HG02678 (cell line): ENCODE measurements around the gene CACNA1I.

Experiments
- ATAC-seq: cut with Tn5 transposase; IDR thresholded peaks from one replicate; pipeline ENCODE4 v1.9.1; 2021; ENCODE audit warnings: mild to moderate bottlenecking, moderate library complexity; ENCODE audit not compliant: unreplicated experiment

Gene CACNA1I

GRCh38 chr22:39713799-39714290 lies 143.3 kb downstream of the CACNA1I start:
- no peak for ATAC-seq

GRCh38 chr22:39714321-39714720 lies 143.8 kb downstream of the CACNA1I start:
- ATAC-seq: no peak

GRCh38 chr22:39715778-39716495 lies 145.4 kb downstream of the CACNA1I start:
- ATAC-seq: no peak

- no peak for ATAC-seq
Observed at GRCh38 chr22:39716534-39716933, 146.0 kb downstream of the CACNA1I start.

GRCh38 chr22:39717099-39717498 lies 146.5 kb downstream of the CACNA1I start:
- no peak for ATAC-seq

- no peak for ATAC-seq
Observed at GRCh38 chr22:39718206-39718605, 147.7 kb downstream of the CACNA1I start.

GRCh38 chr22:39718921-39719475 lies 148.4 kb downstream of the CACNA1I start:
- no peak for ATAC-seq

- ATAC-seq: no peak
Observed at GRCh38 chr22:39719559-39720450, 149.3 kb downstream of the CACNA1I start.

- ATAC-seq: no peak
Observed at GRCh38 chr22:39721206-39722031, 150.9 kb downstream of the CACNA1I start.

- no peak for ATAC-seq
Observed at GRCh38 chr22:39722032-39722325, 151.4 kb downstream of the CACNA1I start.

GRCh38 chr22:39722501-39722900 lies 151.9 kb downstream of the CACNA1I start:
- no peak for ATAC-seq

GRCh38 chr22:39723463-39723862 lies 152.9 kb downstream of the CACNA1I start:
- ATAC-seq: no peak

- no peak for ATAC-seq
Observed at GRCh38 chr22:39723899-39724351, 153.4 kb downstream of the CACNA1I start.

- no peak for ATAC-seq
Observed at GRCh38 chr22:39724390-39724789, 153.8 kb downstream of the CACNA1I start.

- no peak for ATAC-seq
Observed at GRCh38 chr22:39724857-39725256, 154.3 kb downstream of the CACNA1I start.

- no peak for ATAC-seq
Observed at GRCh38 chr22:39725351-39726035, 154.9 kb downstream of the CACNA1I start.

- no peak for ATAC-seq
Observed at GRCh38 chr22:39727541-39727940, 157.0 kb downstream of the CACNA1I start.

- ATAC-seq: no peak
Observed at GRCh38 chr22:39728236-39728860, 157.8 kb downstream of the CACNA1I start.

GRCh38 chr22:39729141-39729934 lies 158.8 kb downstream of the CACNA1I start:
- ATAC-seq: no peak
